CD14-positive monocyte (primary cell): Measurements from ENCODE around the gene RLN1. TPM values are rescaled to one million over a fixed set of nuclear protein-coding genes. Genes with fewer than 3 reads are reported as not detected.

Experiments
- DNase-seq, 3 donors: peaks; one replicate each; pipeline ENCODE4 v3.0.0-alpha.2; 2011 to 2022
- H2AFZ ChIP-seq: 2 replicates; pipeline ENCODE4 v1.6.0; 2012; ENCODE audit warnings: mild to moderate bottlenecking, low read depth, low read length, inconsistent platforms; ENCODE audit not compliant: insufficient read depth, poor library complexity, severe bottlenecking
- H3K27ac ChIP-seq, 2 donors: 1 replicate in 1 of 2; 2 replicates in 1 of 2; pipeline ENCODE4 v1.5.1; 2012 to 2013; ENCODE audit warnings: low read length in 2 of 2, control low read depth in 1 of 2, inconsistent platforms in 1 of 2, low read depth in 1 of 2, mild to moderate bottlenecking in 1 of 2
- H3K27me3 ChIP-seq, 2 donors: one replicate each; pipeline versions ENCODE4 v1.6.0 to v1.6.1; 2011 to 2013; ENCODE audit warnings: low read length in 2 of 2; ENCODE audit not compliant: control insufficient read depth in 2 of 2, insufficient read depth in 2 of 2
- H3K36me3 ChIP-seq, 2 donors: replicated peaks in 1 of 2; 1 replicate in 1 of 2; 2 replicates in 1 of 2; pipeline versions ENCODE4 v1.5.1 to v1.6.1; 2012 to 2013; ENCODE audit warnings: low read length in 2 of 2, control low read depth in 1 of 2, inconsistent platforms in 1 of 2, mild to moderate bottlenecking in 1 of 2; ENCODE audit not compliant: insufficient read depth in 2 of 2, control insufficient read depth in 1 of 2
- H3K4me1 ChIP-seq, 2 donors: 1 replicate in 1 of 2; 2 replicates in 1 of 2; pipeline versions ENCODE4 v1.5.1 to v1.6.1; 2012 to 2013; ENCODE audit warnings: low read length in 2 of 2, control low read depth in 1 of 2, inconsistent platforms in 1 of 2, mild to moderate bottlenecking in 1 of 2, moderate library complexity in 1 of 2; ENCODE audit not compliant: insufficient read depth in 2 of 2, control insufficient read depth in 1 of 2
- H3K4me2 ChIP-seq: replicated peaks from 2 replicates; pipeline ENCODE3; 2012; ENCODE audit warnings: low read length, moderate library complexity, mild to moderate bottlenecking; ENCODE audit not compliant: poor library complexity, severe bottlenecking; ENCODE audit errors: extremely low read depth
- H3K4me3 ChIP-seq, 3 experiments: fragments of 200-600 bp in 1 of 3; sonication (generic) in 1 of 3; replicated peaks in 1 of 3; 1 replicate in 2 of 3; 2 replicates in 1 of 3; pipeline ENCODE4 v1.5.1; 2011 to 2013; ENCODE audit warnings: low read length in 3 of 3, mild to moderate bottlenecking in 3 of 3, control low read depth in 2 of 3, low read depth in 2 of 3, inconsistent platforms in 1 of 3, moderate library complexity in 1 of 3
- H3K79me2 ChIP-seq: 2 replicates; pipeline ENCODE4 v1.6.0; 2012; ENCODE audit warnings: mild to moderate bottlenecking, control low read depth, inconsistent platforms, low read length, moderate library complexity; ENCODE audit not compliant: insufficient read depth
- H3K9ac ChIP-seq: 2 replicates; pipeline ENCODE4 v1.6.0; 2017; ENCODE audit warnings: low read length, mild to moderate bottlenecking; ENCODE audit not compliant: insufficient read depth, poor library complexity, severe bottlenecking
- H3K9me3 ChIP-seq, 2 donors: replicated peaks in 1 of 2; 1 replicate in 1 of 2; 2 replicates in 1 of 2; pipeline versions ENCODE4 v1.5.1 to v1.6.1; 2012 to 2013; ENCODE audit warnings: low read length in 2 of 2, control low read depth in 1 of 2; ENCODE audit not compliant: control insufficient read depth in 1 of 2, insufficient read depth in 1 of 2
- H4K20me1 ChIP-seq: 2 replicates; pipeline ENCODE4 v1.6.0; 2012; ENCODE audit warnings: mild to moderate bottlenecking, low read length, control low read depth, moderate library complexity; ENCODE audit not compliant: insufficient read depth
- H3K27ac Mint-ChIP-seq, 7 donors: one replicate each; pipeline ENCODE4 v1.8.0; 2020; ENCODE audit warnings: mild to moderate bottlenecking in 7 of 7, mixed read lengths in 7 of 7, moderate library complexity in 6 of 7, inconsistent platforms in 2 of 7
- H3K27me3 Mint-ChIP-seq, 3 donors: one replicate each; pipeline ENCODE4 v1.8.0; 2021 to 2022; ENCODE audit warnings: low read depth in 3 of 3, mild to moderate bottlenecking in 3 of 3, mixed read lengths in 3 of 3, moderate library complexity in 3 of 3, inconsistent platforms in 1 of 3
- H3K36me3 Mint-ChIP-seq, 2 donors: one replicate each; pipeline ENCODE4 v1.8.0; 2020; ENCODE audit warnings: mixed read lengths in 2 of 2, inconsistent platforms in 1 of 2, mild to moderate bottlenecking in 1 of 2
- H3K4me1 Mint-ChIP-seq: one replicate; pipeline ENCODE4 v1.8.0; 2020; ENCODE audit warnings: mild to moderate bottlenecking, mixed read lengths
- H3K4me3 Mint-ChIP-seq, 2 donors: one replicate each; pipeline ENCODE4 v1.8.0; 2020; ENCODE audit warnings: mild to moderate bottlenecking in 2 of 2, mixed read lengths in 2 of 2, moderate library complexity in 1 of 2
- H3K9me3 Mint-ChIP-seq, 7 donors: one replicate each; pipeline ENCODE4 v1.8.0; 2020 to 2022; ENCODE audit warnings: mixed read lengths in 7 of 7, mild to moderate bottlenecking in 6 of 7, moderate library complexity in 6 of 7, inconsistent platforms in 2 of 7
- CTCF ChIP-seq: fragments of 200-600 bp; IDR thresholded peaks from one replicate; pipeline ENCODE4 v1.8.0; 2022; ENCODE audit warnings: antibody characterized with exemption, mild to moderate bottlenecking
- WGBS: methylation state at CpG from one replicate; pipeline ENCODE4 v1.1.5; 2013; ENCODE audit warnings: missing lambda C conversion rate; ENCODE audit not compliant: insufficient coverage; 5-methylcytosine and 5-hydroxymethylcytosine counted together
- intact Hi-C, 2 donors: fragments of 100-400 bp; cut with micrococcal nuclease; formaldehyde crosslinking; loops; one replicate each; pipeline versions ENCODE4 v1.15.0 to v1.15.1; 2023
- polyA plus RNA-seq, 3 donors: library from polyadenylated mRNA; depleted of rRNA in 1 of 3; unstranded in 2 of 3; stranded (reverse) in 1 of 3; fragments of 300-500 nt in 2 of 3; fragments of >200 nt in 1 of 3; fragmentation: Illumina TruSeq in 2 of 3; gene quantifications; 1 replicate in 2 of 3; 2 replicates in 1 of 3; pipeline ENCODE4 v1.2.3, GENCODE V29; 2012 to 2021

Gene RLN1
- polyA plus RNA-seq, 3 donors = not detected

- Histone ChIP-seq H3K36me3 (no peaks in the 10 kb centered on the region), H3K9me3 (peaks cover 8% of the 10 kb centered on the region in 2 donors), H3K4me2 (no peak overlapping the region), H3K27me3 (no peaks in the 10 kb centered on the region), H3K79me2 (no peaks in the 10 kb centered on the region), H3K9ac (no peak overlapping the region), H2AFZ (no peak overlapping the region), H3K4me3 (no peak overlapping the region), H3K4me1 (no peaks in the 10 kb centered on the region), H3K27ac (no peak overlapping the region), H4K20me1 (no peaks in the 10 kb centered on the region)
- TF ChIP-seq CTCF = no peak
- WGBS = no CpG with 5 or more reads among the region's 1 CpG
- Mint-ChIP-seq H3K9me3 (peaks cover 1 to 5% (median 2%) of the 10 kb centered on the region in 7 donors), H3K27ac (no peak overlapping the region), H3K4me3 (no peak overlapping the region), H3K27me3 (peaks cover 0 to 1% (median 0%) of the 10 kb centered on the region in 3 donors), H3K4me1 (no peaks in the 10 kb centered on the region), H3K36me3 (peaks cover 6 to 12% of the 10 kb centered on the region in 2 donors)
- no peak for DNase-seq
- intact Hi-C loops = no loop called here
Measured at GRCh38 chr9:5355226-5355625, 15.6 kb upstream of the RLN1 start.

- TF ChIP-seq CTCF = no peak
- Mint-ChIP-seq H3K4me3 (no peak overlapping the region), H3K27me3 (peaks cover 0 to 1% (median 0%) of the 10 kb centered on the region in 3 donors), H3K27ac (no peak overlapping the region), H3K4me1 (no peaks in the 10 kb centered on the region), H3K9me3 (peaks cover 5 to 13% (median 9%) of the 10 kb centered on the region in 7 donors), H3K36me3 (peaks cover 6 to 11% of the 10 kb centered on the region in 2 donors)
- Histone ChIP-seq H3K4me3 (no peak overlapping the region), H3K27me3 (no peaks in the 10 kb centered on the region), H3K27ac (no peak overlapping the region), H3K4me2 (no peak overlapping the region), H3K9ac (no peak overlapping the region), H3K4me1 (no peaks in the 10 kb centered on the region), H3K36me3 (no peaks in the 10 kb centered on the region), H3K9me3 (peaks cover 9 to 11% of the 10 kb centered on the region in 2 donors), H3K79me2 (no peaks in the 10 kb centered on the region), H2AFZ (no peak overlapping the region), H4K20me1 (no peaks in the 10 kb centered on the region)
- DNase-seq = no peak
- WGBS = 87% methylated on average over 2 of the region's 2 CpGs
- intact Hi-C loops = no loop called here
Measured at GRCh38 chr9:5354184-5354583, 14.5 kb upstream of the RLN1 start.
